Middle frontal gyrus (tissue), 1 donor: ENCODE measurements around the gene DIP2C.
"Not testable (repeated sequence)": the region's sequence is repeated elsewhere in the genome, so short reads cannot be mapped to it uniquely, and the experiment has no call there.

ENCODE experiments used
- DNase-seq: peaks from one replicate; pipeline ENCODE4 v3.0.0-alpha.2; 2015; ENCODE audit warnings: low spot score; ENCODE audit errors: extremely low spot score

The DIP2C gene

DNA sequence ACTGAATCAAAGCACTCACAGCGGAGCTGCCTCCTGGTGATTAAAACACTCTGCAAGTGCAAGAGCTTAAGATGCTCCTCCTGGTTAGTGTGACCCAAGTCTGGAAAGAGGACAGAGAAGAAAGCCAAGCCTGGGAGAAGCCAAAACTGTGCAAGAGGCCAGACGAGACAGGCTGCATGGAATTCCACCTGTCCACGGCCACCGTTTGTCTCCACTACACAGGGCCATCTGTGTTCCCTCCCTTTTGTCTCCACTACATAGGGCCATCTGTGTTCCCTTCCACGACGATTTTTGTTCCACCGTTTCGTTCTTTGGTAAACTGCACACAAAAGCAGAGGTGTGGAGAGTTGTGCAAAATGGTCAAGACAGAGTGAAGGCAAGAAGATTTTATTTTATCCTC lies 233.0 kb downstream of the DIP2C start:
- DNase-seq: no peak

GRCh38 chr10:454860-455259 lies 234.6 kb downstream of the DIP2C start:
- no peak for DNase-seq

- DNase-seq: no peak
Observed at GRCh38 chr10:453647-454046, 235.8 kb downstream of the DIP2C start.

- DNase-seq: no peak
Observed at GRCh38 chr10:452512-453426, 236.7 kb downstream of the DIP2C start.

DNA sequence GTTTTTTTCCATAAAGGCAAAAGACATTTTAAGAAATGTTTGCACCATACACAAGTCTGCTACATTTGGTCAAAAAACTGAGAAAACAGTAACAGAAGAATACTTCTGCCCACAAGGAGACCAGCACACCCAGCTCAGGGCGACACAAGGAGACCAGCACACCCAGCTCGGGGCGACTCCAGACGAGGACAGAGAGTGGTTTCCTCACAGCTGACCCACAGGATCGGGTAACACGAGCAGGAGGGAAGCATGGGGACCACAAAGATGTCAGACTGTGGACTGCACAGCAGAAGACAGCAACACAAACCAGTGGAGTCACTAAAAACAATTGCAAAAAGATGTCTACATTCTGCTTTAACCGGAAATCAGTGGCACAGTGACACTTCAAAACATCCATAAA lies 237.6 kb downstream of the DIP2C start:
- no peak for DNase-seq

DNA sequence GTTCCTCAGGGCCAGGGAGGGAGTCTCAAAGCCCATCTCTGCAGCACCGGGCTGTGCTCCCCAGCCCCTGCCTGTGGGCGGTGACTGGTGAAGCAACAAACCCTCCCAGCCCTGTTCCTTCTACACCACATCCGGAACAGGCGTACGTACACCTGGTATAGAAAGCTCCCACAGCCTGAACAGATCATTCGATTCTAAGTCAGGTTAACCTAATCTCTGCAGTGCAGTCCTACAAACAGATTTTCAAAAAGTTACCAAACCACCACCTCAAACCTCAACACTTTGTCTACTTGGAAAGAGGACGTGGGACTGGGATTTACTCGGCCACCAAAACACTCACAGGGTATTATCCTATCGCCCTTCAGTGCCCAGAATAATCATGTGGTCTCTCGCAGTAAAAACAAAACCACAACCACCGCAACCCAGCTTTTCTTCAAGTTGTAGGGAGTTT lies 238.4 kb downstream of the DIP2C start:
- DNase-seq: no peak

- no peak for DNase-seq
Observed at GRCh38 chr10:450463-450862, 239.0 kb downstream of the DIP2C start.

DNA sequence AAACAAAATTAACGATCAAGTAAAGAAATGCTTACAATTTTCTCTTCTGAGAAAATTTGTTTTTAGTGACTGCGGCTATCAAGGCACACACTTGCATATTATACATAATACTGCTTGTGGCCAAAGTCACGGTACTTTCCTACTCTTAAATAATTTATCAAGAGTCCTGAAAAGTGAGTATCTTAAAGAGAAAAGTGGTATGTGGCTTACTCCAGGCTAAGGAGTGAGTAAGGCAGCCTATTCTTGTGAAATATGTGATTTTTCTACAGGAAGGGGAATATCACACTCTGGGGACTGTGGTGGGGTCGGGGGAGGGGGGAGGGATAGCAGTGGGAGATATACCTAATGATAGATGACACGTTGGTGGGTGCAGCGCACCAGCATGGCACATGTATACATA lies 240.1 kb downstream of the DIP2C start:
- not testable (repeated sequence) for DNase-seq

- no peak for DNase-seq
Observed at GRCh38 chr10:443459-443858, 246.0 kb downstream of the DIP2C start.

- no peak for DNase-seq
Observed at GRCh38 chr10:442209-442608, 247.3 kb downstream of the DIP2C start.

DNA sequence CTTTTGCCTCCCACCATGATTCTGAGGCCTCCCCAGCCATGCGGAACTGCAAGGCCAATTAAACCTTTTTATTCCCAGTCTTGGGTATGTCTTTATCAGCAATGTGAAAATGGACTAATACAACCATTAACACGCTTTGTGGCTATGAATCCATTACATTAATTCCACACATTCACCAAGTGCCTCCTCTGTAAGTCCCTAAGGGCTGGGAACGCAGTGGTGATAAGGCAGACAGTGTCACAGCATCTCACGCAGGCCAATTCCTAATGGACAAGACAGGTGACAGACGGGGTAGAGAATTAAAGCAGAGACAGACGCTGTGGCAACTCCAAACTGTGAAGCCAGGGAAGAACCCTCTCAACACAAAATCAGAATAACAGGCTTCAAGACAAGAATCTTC lies 247.8 kb downstream of the DIP2C start:
- DNase-seq: no peak

DNA sequence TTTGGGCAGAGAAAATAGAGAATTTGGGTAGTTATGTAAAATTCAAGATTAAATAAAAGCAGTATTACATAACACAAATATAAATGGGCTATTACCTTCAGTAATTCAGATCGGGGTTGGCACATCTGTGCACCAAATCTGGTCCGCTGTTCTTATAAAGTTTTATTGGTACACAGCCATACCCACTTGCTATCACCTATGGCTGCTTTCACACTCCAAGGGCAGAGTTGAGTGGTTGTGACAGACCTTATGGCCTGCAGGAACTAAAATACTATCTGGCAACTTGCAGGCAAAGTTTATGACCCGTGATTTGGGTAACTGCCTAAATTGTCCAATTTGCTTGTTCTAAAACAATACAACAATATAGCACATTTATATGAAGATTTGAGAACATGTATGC lies 249.3 kb downstream of the DIP2C start:
- no peak for DNase-seq

GRCh38 chr10:437698-438490 lies 251.6 kb downstream of the DIP2C start:
- DNase-seq: no peak

- DNase-seq: no peak
Observed at GRCh38 chr10:436911-437665, 252.4 kb downstream of the DIP2C start.

DNA sequence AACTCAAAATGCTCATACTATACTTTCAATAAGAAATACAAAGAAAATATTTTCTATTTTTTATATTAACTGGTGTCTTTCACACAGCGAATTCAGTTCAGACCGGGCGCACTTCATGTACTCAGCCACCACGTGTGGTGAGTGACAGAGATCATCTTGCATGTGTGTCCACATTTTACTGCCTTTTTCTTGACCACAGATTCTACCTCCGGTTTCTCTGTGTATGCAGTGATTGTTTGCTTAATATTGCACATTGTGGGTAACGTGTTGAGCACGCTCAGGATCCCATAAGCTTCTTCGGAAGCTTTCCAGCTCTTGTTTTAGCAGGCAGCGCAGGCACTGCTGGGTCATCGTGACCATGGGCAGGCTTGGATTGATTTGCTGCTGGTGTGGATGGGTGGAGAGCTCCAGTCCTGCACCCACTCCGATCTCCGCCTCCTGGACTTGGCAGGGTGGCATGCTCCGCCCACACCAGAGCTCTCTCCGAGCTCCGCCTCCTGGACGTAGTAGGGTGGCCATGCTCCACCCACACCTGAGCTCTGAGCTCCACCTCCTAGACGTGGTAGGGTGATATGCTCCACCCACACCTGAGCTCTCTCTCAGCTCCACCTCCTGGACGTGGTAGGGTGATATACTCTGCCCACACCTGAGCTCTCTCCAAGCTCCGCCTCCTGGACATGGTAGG lies 253.3 kb downstream of the DIP2C start:
- DNase-seq: no peak

DNA sequence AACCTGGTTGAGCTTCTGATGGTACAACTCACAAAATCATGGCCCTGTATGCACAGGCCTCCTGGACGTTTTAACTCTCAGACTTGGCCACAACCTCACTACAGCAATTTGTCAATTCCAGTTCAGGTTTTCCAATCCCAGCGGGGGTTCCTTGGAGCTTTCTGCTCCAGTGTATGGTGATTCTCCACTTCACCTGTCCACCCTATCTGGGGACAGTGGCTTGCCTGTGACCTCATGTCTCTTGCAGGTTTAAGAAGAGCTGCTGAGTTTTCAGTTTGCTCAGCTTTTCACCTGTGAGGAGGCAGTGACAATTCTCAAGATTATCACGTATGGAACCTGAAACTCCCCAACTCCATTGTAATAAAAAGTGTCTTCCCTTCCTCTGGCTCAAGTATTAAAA lies 254.1 kb downstream of the DIP2C start:
- DNase-seq: no peak

- no peak for DNase-seq
Observed at GRCh38 chr10:429696-430095, 259.8 kb downstream of the DIP2C start.

GRCh38 chr10:427761-428519 lies 261.5 kb downstream of the DIP2C start:
- DNase-seq: no peak

GRCh38 chr10:425365-425764 lies 264.1 kb downstream of the DIP2C start:
- not testable (repeated sequence) for DNase-seq

GRCh38 chr10:424724-425123 lies 264.7 kb downstream of the DIP2C start:
- DNase-seq: not testable (repeated sequence)
